ENCODE measurements around the gene SPN. TPM values are rescaled to one million over a fixed set of nuclear protein-coding genes. Genes with fewer than 3 reads are reported as not detected.
"Not testable (repeated sequence)": the region's sequence is repeated elsewhere in the genome, so short reads cannot be mapped to it uniquely, and the experiment has no call there.

The SPN gene
- total RNA-seq, 1 experiment from 2014 or later: not detected

GRCh38 chr16:29674188-29674587, 11.1 kb downstream of the SPN start:
- no peak for DNase-seq (ENCODE audit: extremely low read depth, low read depth)

GRCh38 chr16:29675811-29676643, 13.0 kb downstream of the SPN start:
- peak; percentile 8 for DNase-seq (ENCODE audit: extremely low read depth, low read depth)

GRCh38 chr16:29676989-29677785, 14.1 kb downstream of the SPN start:
- DNase-seq (ENCODE audit: extremely low read depth, low read depth): no peak

GRCh38 chr16:29678691-29679267, 15.7 kb downstream of the SPN start, which contains the start of gene QPRT:
TSS of gene QPRT (plus strand) at chr16:29679180. CDS start at chr16:29679198, 18 bp downstream.
- no peak for DNase-seq (ENCODE audit: extremely low read depth, low read depth)

- no peak for DNase-seq (ENCODE audit: extremely low read depth, low read depth)
These were observed 17.1 kb downstream of the SPN start for GRCh38 chr16:29680180-29680598.

GRCh38 chr16:29683543-29684090, 20.6 kb downstream of the SPN start:
- no peak for DNase-seq (ENCODE audit: extremely low read depth, low read depth)

GRCh38 chr16:29684679-29685078, 21.6 kb downstream of the SPN start:
- DNase-seq (ENCODE audit: extremely low read depth, low read depth): no peak

- no peak for DNase-seq (ENCODE audit: extremely low read depth, low read depth)
These were observed 23.8 kb downstream of the SPN start for GRCh38 chr16:29686740-29687332.

GRCh38 chr16:29687755-29688154, 24.7 kb downstream of the SPN start:
- DNase-seq (ENCODE audit: extremely low read depth, low read depth): no peak

- no peak for DNase-seq (ENCODE audit: extremely low read depth, low read depth)
These were observed 25.1 kb downstream of the SPN start for GRCh38 chr16:29688172-29688571.

- DNase-seq (ENCODE audit: extremely low read depth, low read depth): not testable (repeated sequence)
These were observed 26.7 kb downstream of the SPN start for GRCh38 chr16:29689490-29690351.

- not testable (repeated sequence) for DNase-seq (ENCODE audit: extremely low read depth, low read depth)
These were observed 29.6 kb downstream of the SPN start for GRCh38 chr16:29692606-29693005.

- DNase-seq (ENCODE audit: extremely low read depth, low read depth): no peak
These were observed 31.5 kb downstream of the SPN start for GRCh38 chr16:29694384-29695195.

- DNase-seq (ENCODE audit: extremely low read depth, low read depth): not testable (repeated sequence)
These were observed 32.6 kb downstream of the SPN start for GRCh38 chr16:29695675-29696074.

- no peak for DNase-seq (ENCODE audit: extremely low read depth, low read depth)
These were observed 33.9 kb downstream of the SPN start for GRCh38 chr16:29696881-29697331.

GRCh38 chr16:29697391-29697790, 34.3 kb downstream of the SPN start:
- no peak for DNase-seq (ENCODE audit: extremely low read depth, low read depth)

GRCh38 chr16:29698042-29698441, 35.0 kb downstream of the SPN start:
- DNase-seq (ENCODE audit: extremely low read depth, low read depth): no peak

- DNase-seq (ENCODE audit: extremely low read depth, low read depth): no peak
These were observed 35.7 kb downstream of the SPN start for GRCh38 chr16:29698484-29699323.

Measured in NCI-H460 (cell line).